ENCODE data around the gene FLNA.
"Not testable (repeated sequence)": the region's sequence is repeated elsewhere in the genome, so short reads cannot be mapped to it uniquely, and the experiment has no call there.

FLNA gene

DNA sequence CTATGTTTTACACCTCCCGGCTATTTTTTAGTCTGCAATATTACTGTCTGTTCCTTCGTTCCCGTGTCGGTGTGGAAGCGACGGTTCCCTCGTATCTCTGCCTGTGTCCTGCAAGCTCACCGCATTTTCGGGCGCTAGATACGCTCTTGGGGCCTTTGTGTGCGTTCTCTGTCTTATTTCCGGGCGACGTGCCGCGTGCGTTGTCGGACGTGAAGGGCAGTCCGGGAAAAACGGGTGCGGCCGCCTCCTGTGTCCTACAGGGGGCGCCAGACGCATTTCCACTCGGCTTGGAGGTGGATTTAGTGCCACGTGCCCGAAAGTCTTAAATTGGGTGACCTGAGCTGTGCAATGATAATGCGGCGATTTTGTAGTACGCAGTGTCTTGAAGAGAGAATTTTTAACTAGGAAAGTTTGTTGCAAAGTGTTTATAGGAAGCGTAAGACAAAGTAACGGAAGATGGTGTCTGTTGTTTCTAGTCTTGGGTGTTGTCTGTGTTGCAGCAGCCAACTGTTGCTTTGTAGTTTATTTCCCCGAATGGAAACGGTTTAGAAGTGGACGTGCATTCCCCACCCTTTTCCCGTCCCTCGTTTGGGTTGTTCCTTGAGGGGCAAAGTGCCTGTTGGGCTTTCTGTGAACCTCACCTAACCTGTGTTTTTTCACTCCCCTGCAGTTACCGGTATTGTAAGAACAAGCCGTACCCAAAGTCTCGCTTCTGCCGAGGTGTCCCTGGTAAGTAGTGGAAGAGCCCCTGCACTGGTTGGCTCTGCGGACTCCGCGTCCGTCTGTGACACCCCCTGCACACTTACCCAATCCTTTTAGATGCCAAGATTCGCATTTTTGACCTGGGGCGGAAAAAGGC, 24.5 kb upstream of the FLNA start:
- DNase-seq (ENCODE audit: low read depth in 2 of 2) = peak; percentile 58 to 63

GRCh38 chrX:154397888-154398667, 23.6 kb upstream of the FLNA start, which contains the start of gene RPL10:
RPL10 (plus strand) TSS chrX:154398377; CDS start chrX:154398520, 143 bp downstream.
- DNase-seq (ENCODE audit: low read depth in 2 of 2) = peak; percentile 72 to 74

DNA sequence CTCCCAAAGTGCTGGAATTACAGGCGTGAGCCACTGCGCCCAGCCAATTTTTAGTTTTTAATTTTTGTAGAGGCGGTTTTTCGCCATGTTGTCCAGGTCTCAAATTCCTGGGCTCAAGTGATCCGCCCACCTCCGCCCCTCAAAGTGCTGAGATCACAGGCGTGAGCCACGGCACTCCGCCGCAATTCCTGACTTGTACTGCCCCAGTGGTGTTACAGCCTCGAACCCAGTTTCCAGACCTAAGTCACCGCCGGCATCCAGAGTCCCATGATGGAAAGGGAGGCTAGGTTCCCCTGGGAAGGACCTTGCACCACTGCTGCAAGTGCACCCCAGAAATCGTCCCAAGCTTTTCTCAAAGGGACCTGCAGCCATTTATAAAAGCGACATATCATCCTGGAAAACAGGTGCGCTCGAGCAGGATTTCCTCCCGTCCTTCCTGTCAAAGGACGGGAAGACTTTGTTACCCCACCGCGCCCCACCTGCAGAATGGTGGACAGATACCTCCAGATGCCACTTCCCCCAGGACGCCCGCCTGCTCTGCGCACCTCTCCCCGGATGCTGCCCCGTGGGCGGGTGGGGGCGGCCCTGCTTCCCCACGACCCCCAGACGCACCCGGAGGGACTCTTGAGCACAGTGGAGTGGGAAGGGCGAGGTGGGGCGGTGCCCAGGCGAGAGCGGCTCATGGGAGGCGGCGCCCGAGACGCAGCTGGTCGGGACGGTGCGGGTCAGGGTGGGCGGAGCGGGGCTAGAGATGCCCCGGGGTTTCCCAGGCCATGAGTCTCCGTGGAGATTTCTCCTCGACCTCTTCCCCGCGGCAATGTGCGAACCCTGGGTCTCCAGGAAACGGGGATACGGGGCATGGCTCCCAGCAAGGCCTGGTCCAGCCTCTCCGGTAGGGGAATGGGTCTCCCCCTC, 22.8 kb upstream of the FLNA start:
- DNase-seq (ENCODE audit: low read depth in 2 of 2) = no peak

DNA sequence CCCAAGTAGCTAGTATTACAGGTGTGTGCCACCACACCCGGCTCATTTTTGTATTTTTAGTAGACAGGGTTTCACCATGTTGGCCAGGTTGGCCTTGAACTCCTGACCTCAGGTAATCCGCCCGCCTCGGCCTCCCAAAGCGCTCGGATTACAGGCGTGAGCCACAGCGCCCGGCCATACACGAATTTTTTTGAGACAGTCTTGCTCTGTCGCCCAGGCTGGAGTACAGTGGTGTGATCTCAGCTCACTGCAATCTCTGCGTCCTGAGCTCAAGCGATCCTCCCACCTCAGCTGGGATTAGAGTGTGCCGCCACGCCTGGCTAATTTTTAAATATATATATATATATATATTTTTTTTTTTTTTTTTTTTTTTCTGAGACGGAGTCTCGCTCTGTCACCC, 21.9 kb upstream of the FLNA start:
- not testable (repeated sequence) for DNase-seq (ENCODE audit: low read depth in 2 of 2)

- not testable (repeated sequence) for DNase-seq (ENCODE audit: low read depth in 2 of 2)
Observed at GRCh38 chrX:154389812-154390747, 15.6 kb upstream of the FLNA start.

DNA sequence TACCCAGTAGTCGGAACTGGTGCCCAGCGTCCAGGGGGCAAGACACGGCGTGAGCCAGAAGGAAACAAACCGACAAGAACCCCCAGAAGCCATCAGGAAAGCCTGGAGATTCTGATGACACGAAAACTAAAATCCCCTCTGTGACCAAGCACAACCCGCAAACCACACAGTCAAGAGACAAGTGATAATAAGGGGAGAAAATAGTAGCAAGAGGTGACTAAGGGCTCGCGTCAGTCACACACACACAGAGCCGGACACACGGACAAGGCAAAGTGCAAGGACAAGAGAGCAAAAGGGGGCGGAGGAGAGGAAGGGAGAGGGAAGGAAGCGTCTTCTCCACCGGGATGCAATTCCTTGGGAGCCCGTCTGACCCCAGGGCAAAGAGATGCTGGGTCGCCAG, 14.2 kb upstream of the FLNA start:
- not testable (repeated sequence) for DNase-seq (ENCODE audit: low read depth in 2 of 2)

DNA sequence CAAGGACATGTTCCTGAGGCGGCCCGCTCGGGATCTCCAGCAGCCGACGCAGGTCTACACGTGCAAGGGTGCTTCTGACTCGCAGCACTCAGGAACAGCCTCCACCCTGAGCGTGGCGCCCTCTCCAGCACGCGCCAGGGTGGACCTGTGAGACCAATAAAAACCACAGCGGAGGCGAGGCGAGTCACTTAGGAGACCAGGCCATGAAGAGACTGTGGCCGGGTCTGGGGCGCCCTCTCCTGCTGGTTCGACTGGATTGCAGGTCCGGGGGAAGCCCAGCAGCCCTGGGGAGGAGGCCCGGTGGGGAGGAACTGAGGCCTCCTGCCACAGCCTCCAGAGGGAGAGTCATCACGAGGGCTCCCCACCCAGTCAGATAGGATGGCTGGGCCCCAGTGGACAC, 13.7 kb upstream of the FLNA start:
- DNase-seq (ENCODE audit: low read depth in 2 of 2) = not testable (repeated sequence)

- no peak for DNase-seq (ENCODE audit: low read depth in 2 of 2)
Observed at GRCh38 chrX:154384284-154384892, 10.0 kb upstream of the FLNA start.

DNA sequence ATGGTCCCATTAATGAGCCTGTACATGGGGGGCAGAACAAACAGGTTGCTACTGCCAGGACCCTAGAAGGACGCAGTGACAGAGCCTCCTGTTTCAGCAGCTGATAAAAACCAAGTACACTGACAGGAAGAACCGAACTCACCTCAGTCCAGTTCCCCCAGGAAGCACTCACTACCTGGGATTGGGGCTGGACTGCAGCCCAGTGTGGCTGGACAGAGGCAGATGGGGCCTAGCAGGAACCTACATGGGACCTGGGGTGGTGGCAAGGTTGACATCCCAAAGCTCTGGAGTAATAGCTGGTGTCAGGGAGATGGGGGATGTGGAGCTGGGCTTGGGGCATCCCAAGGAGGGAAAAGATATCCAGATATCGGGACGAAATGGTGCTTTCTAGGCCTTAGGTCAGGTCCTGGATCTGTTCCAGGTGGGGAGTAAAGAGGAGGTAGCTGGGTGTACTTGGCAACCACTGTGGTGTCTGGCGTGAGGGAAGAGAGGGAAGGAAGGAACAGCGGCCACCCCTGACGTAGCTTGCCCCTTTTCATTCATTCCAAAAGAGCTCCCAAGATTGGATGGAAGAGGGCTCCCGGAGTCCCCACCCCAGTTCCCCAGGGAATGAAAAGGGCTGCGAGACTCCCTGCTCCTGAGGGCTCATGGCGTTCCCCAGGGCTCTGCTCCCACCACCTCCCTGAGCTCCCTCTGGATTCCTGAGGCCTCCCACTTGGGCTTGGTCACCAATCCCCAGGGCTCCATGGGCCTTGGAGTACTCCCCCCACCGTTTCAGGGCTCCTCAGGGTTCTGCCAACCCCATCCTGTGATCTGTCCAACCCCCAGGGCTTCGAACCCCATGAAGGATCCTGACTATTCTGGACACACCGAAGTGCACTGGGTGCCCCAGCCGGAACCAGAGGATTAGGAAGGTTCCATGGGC, 9.2 kb upstream of the FLNA start:
- no peak for DNase-seq (ENCODE audit: low read depth in 2 of 2)

- no peak for DNase-seq (ENCODE audit: low read depth in 2 of 2)
Observed at GRCh38 chrX:154382483-154383069, 8.1 kb upstream of the FLNA start.

- DNase-seq (ENCODE audit: low read depth in 2 of 2) = no peak
Observed at GRCh38 chrX:154381271-154381670, 6.8 kb upstream of the FLNA start.

DNA sequence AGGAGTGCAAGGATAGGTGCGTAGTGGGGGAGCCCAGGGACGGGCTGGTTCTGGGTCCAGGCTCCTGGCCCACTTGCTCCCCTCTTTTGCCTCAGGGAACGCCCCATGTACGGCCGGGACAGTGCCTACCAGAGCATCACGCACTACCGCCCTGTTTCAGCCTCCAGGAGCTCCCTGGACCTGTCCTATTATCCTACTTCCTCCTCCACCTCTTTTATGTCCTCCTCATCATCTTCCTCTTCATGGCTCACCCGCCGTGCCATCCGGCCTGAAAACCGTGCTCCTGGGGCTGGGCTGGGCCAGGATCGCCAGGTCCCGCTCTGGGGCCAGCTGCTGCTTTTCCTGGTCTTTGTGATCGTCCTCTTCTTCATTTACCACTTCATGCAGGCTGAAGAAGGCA, 6.4 kb upstream of the FLNA start:
- DNase-seq (ENCODE audit: low read depth in 2 of 2) = no peak

GRCh38 chrX:154380153-154380552, 5.7 kb upstream of the FLNA start:
- no peak for DNase-seq (ENCODE audit: low read depth in 2 of 2)

DNA sequence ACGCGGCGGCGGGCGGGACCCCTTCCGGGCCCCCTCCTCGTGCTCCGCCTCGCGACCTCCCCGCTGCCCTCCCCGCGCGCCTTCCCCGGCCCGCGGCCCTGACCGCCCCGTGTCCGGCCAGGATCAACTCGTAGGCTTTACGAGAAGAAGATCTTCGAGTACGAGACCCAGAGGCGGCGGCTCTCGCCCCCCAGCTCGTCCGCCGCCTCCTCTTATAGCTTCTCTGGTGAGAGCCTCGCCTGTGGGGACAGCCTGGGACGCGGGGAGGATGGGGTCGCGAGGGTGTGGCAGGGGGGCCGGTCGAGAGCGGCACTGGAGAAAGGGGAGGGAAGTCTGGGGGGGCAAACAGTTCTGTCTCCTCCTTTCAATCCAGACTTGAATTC, 5.1 kb upstream of the FLNA start:
- DNase-seq (ENCODE audit: low read depth in 2 of 2) = no peak

DNA sequence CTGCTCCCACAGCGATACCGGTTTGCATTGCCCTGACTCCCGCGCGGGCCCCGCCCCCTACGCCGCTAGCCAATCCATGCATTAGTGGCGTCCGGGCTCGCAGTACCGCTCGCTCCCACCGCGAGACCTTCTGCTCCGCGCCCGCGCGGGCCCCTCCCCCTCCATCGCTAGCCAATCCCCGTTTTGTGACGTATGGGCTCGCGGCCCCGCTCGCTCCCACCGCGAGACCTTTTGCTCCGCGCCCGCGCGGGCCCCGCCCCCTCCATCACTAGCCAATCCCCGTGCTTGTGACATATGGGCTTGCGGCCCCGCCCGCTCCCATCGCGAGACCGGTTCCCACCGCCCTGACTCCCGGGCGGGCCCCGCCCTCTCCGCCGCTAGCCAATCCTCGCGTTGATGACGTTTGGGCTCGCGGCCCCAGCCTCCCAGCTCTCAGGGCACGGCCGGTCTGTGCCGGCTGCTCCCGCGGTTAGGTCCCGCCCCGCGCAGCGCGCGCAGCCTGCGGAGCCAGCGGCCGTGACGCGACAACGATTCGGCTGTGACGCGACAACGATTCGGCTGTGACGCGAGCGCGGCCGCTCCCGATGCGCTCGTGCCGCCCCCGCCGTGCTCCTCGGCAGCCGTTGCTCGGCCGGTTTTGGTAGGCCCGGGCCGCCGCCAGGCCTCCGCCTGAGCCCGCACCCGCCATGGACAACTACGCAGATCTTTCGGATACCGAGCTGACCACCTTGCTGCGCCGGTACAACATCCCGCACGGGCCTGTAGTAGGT, 4.5 kb upstream of the FLNA start, which contains the start of gene EMD:
Gene EMD, plus strand, starts transcription at position 497 of the 770 bp plus-strand sequence. Its CDS starts 190 bp downstream, at position 687.
- peak; percentile 87 to 88 for DNase-seq (ENCODE audit: low read depth in 2 of 2)

GRCh38 chrX:154378059-154378798, 3.8 kb upstream of the FLNA start:
- no peak for DNase-seq (ENCODE audit: low read depth in 2 of 2)

DNA sequence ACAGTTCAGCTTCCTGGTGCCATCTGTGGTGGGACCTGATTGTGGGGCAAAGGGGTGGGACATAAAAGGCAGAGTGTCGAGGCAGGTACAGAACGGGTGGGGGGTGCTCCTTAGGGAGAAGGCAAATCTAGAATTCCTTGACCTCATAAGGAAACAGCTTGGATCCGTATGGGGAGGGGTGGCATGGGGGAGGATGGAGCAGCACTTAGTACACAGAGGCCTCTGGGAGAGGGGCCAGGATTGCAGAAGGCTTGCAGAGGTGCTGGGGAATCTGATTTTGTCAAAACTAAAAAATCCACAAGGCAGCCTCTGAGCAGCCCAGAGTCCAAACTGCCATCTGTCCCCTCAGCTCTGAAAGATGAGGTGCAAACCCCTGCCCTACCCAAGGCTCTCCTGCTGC, 2.3 kb upstream of the FLNA start:
- DNase-seq (ENCODE audit: low read depth in 2 of 2) = no peak

Data from stimulated activated CD8-positive, alpha-beta memory T cell treated with anti-CD3 and anti-CD28 coated beads, Interleukin-7, amount 100 ng/mL, for 1 hour (primary cell).